GM12878 (cell line): ENCODE results near the gene STT3B.
A peak's percentile ranks its signal among the peaks of the same experiment; 100 is the strongest.

Experiments
- CBFB ChIP-seq: IDR thresholded peaks from 2 replicates; pipeline ENCODE4 v1.6.1; 2016; ENCODE audit warnings: antibody characterized with exemption, low read depth
- CBX5 ChIP-seq: sonication (generic); IDR thresholded peaks from 2 replicates; pipeline ENCODE4 v1.6.1; 2016; ENCODE audit warnings: low read depth, moderate library complexity, mild to moderate bottlenecking, inconsistent platforms
- CHD4 ChIP-seq: fragments of 200-600 bp; sonication (generic); IDR thresholded peaks from 2 replicates; pipeline ENCODE4 v1.6.1; 2016; ENCODE audit warnings: mild to moderate bottlenecking
- EZH2 ChIP-seq: IDR thresholded peaks from 2 replicates; pipeline ENCODE4 v1.6.1; 2012; ENCODE audit warnings: low read depth, mild to moderate bottlenecking, control low read depth, inconsistent platforms, low read length, borderline replicate concordance; ENCODE audit not compliant: control insufficient read depth
- HCFC1 ChIP-seq: fragments of 150-350 bp; IDR thresholded peaks from 2 replicates; pipeline ENCODE4 v1.6.1; 2014; ENCODE audit warnings: low read length
- MXI1 ChIP-seq: fragments of 150-350 bp; IDR thresholded peaks from 2 replicates; pipeline ENCODE4 v1.6.1; 2011; ENCODE audit warnings: low read depth, mild to moderate bottlenecking, inconsistent platforms, low read length, improper control_type of control experiment
- NFIC ChIP-seq: IDR thresholded peaks from 2 replicates; pipeline ENCODE4 v1.6.1; 2012; ENCODE audit warnings: low read depth, mild to moderate bottlenecking, inconsistent platforms, low read length, moderate library complexity
- POLR2A ChIP-seq: IDR thresholded peaks from 2 replicates; pipeline ENCODE4 v1.6.1; 2011; ENCODE audit warnings: low read depth, mild to moderate bottlenecking, low read length
- REST ChIP-seq: IDR thresholded peaks from 2 replicates; pipeline ENCODE4 v1.6.1; 2012; ENCODE audit warnings: mild to moderate bottlenecking, low read depth, low read length
- RUNX3 ChIP-seq: IDR thresholded peaks from 2 replicates; pipeline ENCODE4 v1.6.1; 2012; ENCODE audit warnings: low read length, inconsistent platforms

- TF ChIP-seq POLR2A (no peak), MXI1 (no peak), NFIC (no peak), REST (no peak), CHD4 (no peak), EZH2 (no peak), CBFB (no peak), RUNX3 (no peak), HCFC1 (no peak), CBX5 (peak; percentile 89; the same call in 1 of the 2 replicates)
These were observed 73.7 kb downstream of the STT3B start for GRCh38 chr3:31606453-31606852.
